Hematopoietic multipotent progenitor cell treated with erythropoietin and hydrocortisone succinate and interleukin-3 and kit ligand, for 17 days (in vitro differentiated cells): Measurements from ENCODE around the gene LCNL1.
A peak's percentile ranks its signal among the peaks of the same experiment; 100 is the strongest.

Source experiments
- DNase-seq: peaks from one replicate; pipeline ENCODE4 v3.0.0-alpha.2; 2015; ENCODE audit warnings: low spot score

Gene LCNL1

DNA sequence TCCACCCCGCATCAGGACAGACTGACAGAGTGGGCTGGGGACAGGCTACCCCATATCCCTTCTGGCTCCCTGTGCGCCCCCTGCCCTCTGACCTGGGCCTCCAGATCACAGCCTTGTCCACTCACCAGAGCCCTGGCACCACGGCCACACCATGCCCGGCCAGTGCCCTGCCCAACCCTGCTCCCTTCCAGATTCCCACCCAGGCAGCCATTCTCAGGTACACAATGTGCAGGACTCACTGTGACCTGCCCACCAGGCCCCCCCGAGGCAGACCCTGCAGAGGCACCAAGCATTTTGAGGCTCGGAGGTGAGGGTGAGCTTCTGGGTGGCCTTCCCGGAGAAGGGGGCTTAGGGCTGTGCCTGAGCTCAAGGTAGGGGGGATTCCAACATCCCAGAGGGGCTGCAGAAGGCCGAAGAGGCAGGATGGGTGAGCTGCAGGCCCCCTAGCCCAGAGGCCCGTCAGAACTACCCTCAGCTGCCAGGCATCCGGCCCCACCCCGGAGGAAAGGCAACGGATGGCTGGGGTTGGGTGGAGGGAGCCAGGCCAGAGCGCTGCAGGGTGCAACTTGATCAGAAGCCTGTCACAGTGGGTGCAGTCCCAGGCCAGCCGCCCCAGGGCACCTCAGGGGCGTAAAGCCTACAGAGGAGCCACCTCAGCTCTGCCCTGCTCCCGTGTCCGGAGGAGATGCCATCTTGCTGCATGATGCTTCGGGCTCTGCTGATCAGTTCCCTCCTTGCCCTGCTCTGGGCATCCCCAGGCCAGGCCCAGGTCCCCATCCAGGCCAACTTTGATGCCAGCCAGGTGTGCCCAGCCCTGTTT, at the start of gene LCNL1:
Gene LCNL1, plus strand, starts transcription at position 762 of the 820 bp plus-strand sequence. CDS start 594 bp downstream, outside the sequence.
- DNase-seq: no peak

DNA sequence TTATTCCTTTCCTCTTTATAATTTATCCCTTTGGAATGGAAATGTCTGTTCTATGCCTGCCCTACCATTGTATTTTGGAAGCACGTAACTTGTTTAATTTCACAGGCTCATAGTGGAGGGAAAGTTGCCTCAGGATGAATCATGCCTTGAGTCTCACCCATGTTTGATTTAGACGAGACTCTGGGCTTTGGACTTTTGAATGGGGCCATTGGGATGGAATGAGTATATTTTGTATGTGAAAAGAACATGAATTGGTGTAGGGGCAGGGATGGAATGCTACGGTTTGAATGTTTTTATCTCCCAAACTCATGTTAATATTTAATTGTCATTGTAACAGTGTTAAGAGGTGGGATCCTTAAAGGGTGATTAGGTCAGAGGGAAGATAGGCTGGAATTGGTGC, 48.5 kb upstream of the LCNL1 start:
- no peak for DNase-seq

DNA sequence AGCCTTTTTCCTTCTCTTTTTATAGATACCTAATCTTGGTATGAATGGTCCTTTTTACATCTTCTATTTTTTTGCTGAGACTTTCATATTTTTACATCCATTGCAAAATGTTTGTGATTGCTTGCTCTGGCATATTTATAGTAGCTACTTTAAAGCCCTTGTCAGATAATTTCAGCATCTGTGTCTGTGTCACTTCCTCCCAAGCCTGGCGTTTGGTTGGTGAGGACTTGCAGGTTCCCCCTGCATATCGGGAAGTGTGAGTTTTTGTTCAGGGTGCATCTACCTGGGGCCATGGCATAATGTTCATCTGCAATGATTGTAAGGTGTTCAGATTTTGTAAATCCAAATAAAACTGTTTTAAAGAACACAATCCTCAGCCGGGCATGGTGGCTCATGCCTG, 47.1 kb upstream of the LCNL1 start:
- no peak for DNase-seq

DNA sequence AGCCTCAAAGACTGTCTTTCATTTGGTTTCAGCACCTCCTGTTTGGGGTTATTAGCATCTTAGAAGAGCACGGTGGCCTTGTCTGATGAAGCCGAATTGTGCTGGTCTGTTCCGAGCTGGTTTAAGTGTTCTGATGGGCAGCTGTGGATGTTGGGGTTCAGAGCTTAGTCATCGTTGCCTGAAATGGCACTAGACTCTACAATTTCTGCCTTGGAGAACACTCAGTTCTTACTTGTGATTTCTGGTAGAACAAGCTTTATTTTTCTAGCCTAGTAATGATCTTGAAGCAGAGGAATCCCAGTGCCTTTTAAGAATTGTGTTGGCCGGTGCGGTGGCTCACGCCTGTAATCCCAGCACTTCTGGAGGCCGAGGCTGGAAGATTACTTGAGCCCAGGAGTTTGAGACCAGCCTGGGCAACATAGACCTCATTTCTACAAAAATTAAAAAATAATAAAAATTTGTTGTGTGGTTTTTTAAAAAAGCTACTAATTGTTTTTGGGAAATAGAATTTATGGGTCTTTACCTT, 46.1 kb upstream of the LCNL1 start:
- no peak for DNase-seq

DNA sequence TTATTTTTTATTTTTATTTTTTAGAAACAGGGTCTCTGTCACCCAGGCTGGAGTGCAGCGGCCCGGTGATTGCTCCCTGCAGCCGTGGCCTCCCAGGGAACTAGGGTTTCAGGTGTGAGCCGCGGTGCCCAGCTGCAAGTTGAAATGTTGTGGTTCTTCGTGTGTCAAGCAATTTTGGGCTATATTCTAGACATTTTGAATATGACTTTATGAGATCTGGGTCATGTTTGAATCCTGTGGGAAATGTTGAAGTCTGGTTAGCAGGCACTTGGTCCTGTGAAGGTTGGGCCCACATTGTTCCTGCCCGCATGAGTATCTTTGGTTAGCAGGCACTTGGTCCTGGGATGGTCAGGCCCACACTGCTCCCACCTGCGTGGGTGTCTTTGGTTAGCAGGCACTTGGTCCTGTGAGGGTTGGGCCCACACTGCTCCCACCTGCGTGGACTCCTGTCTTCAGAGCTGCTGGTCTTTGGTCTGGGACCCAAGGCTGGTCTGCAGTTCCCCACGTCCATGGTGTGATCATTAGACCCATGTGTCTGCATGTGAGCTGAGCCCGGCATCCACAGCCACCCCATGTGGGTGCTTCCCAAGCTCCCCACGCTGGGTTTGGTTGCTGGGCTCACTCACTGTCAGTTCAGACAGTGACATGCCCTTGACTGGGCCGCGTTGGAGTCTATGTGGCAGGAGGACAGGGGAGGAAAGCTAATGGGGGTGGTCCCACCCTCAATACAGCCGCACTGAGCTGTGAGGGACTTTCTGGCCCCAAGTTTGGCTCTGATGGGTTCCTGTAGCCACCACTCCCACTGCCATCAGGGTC, 45.4 kb upstream of the LCNL1 start:
- no peak for DNase-seq

DNA sequence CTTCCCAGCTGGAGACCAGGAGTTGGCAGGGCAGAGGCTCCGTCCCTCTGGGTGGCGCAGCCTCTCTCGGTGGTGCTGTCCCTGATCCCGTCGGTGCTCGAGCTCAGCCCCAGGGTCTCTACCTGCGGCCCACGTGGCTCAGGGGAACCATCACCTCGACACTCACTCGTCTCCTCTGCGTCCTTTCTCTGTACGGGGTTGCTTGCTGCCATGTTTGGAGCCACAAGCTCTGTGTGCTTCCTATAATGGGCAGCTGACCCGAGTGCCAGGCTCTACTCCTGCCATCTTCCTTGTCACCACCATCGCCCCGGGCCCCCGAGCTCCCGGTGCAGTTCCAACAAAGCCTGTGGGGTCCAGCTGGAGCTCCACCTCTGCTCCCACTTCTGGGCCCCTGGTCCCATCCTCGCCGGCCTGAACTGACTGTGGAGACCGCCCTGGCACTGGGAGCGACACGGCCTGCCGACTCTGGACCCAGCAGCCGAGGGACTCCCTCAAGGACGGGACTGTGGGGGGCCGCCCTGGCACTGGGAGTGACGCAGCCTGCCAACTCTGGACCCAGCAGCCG, 43.3 kb upstream of the LCNL1 start:
- DNase-seq: no peak

DNA sequence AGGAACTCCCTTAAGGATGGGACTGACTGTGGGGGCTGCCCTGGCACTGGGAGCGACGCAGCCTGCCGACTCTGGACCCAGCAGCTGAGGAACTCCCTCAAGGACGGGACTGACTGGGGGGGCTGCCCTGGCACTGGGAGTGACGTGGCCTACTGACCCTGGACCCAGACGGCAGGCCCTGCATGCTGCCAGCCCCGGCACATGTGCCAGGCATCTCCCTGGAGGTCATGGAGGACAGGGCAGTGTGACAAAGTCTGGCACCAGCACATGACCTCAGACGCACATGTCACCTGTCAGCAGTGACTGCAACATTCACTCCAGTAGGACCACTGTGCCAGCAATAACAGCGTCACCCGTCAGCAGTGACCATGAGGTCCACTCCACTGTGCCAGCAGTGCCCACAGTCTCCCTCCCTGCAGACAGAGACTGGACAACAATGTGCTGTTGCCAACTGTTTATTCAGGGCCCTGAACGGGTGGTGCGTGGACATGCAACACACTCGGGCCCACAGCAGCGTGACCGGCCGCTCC, 42.7 kb upstream of the LCNL1 start:
- no peak for DNase-seq

DNA sequence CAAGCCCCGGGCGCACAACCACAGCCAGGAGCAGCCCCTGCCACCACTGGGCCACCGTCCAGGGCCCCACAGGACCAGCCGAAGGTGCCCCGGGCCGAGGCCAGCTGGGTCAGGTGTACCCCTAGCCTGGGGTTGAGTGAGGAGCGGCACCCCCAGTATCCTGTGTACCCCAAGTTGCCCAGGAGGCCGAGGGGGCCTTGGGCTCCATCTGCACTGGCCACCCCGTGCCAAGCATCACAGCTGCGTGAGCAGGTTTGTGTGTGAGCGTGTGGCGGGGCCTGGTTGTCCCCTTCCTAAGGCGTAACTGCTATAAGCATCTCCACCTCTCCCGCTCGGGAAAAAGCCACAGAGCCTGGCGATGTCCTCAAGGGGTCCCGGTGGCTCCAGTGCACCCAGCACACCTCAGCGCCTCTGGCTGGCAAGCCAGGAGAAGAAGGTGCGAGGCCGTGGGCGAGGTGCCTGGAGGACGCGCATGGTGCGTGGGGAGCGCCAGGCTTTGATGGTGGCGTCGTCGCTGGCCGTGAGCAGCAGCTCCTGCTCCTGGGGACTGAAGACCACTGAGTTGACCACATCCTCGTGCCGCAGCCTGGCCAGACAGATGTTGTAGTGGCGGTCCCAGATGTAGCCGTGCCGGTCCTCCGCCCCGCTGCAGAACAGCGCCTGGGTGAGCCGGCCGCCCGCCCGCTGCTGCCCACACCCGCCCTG, 42.1 kb upstream of the LCNL1 start:
- no peak for DNase-seq

DNA sequence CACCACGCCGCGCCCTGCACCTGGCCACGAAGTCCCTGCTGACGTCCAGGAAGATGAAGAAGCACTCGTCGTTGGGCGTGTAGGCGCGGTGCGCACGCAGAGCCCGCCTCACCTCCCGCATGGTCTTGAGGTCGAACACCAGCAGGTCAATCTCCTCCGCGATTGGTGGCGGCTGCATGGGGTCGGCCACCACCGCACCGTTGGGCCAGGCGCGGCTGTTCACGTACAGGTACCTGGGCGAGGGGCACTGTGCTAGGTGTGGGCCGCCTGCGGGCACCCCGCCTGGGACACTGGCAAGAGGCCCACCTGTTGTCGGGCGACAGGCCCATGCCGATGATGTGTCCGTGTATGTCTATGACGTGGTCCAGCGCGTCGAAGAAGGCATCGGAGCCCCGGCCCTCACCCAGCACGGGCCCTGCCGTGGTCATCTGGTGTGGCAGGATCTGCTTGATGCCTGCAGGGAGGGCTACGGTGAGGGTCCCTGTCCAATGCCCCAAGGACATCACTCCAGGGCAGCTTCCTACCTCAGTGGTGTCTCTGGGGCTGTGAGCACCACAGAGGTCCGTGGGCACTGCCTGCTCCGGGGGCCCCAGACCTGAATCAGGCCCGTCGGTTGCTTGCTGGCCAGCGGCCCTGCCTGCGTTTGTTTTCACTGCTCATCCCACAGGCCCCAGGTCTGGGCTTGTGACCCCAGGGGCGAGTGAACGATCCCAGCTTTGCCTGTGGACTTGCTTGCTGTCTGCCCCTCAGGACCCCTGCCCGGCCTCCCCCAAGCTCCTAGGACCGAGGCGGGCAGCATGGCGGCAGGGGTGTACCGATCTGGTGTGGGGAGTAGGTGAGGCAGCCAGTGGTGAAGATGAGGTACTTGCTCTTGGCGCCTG, 41.3 kb upstream of the LCNL1 start:
- no peak for DNase-seq

DNA sequence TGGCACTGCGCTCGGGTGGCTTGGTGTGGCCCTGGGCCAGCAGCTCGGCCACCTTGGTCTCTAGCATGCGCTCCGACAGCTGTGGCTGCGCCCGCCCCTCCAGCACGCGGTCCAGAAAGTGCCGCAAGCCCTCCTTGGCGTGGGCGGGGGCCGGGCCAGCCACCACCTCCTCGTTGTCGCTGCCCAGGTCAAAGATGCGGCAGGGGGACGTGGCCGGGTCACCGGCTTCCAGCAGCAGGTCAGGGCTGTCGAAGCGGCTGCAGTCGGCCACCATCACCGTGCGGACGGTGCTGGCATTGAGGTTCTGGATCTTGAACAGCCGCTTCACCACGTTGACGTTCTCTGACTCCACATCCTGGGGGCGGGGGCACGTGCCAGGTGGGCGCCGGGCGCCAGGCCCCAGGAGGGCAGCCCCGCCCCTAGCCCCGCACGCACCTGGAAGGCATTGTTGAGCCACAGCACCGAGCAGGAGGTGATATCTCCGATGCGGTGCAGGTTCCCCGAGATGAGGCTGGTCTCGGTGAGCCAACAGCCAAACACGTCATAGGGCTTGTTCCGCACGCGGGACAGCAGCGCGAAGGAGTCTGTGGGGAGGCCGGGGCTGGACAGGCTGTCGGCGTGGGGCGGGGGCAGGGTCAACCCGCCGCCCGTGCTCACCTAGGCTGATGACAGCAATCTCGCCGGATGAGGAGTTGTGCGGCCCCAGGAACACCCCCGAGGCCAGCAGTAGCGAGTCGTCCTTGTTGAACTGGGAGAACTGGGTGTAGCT, 40.5 kb upstream of the LCNL1 start:
- no peak for DNase-seq

DNA sequence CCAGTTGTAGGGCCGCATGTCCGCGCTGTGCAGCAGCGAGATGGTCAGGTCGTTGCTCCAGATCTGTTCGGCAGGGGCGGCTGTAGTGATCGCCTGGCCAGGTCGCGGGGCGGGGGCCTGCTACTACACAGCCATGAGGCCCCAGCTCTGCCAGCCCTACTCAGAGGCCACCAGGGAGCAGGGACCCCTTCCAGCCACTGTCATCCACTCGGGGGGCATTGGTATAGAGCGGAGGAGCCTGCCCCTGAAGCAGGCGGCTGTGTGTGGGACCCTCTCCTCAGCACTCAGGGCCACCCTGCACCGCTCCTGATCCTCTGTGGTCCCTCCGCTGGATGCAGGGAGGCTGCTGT, 39.9 kb upstream of the LCNL1 start:
- no peak for DNase-seq

DNA sequence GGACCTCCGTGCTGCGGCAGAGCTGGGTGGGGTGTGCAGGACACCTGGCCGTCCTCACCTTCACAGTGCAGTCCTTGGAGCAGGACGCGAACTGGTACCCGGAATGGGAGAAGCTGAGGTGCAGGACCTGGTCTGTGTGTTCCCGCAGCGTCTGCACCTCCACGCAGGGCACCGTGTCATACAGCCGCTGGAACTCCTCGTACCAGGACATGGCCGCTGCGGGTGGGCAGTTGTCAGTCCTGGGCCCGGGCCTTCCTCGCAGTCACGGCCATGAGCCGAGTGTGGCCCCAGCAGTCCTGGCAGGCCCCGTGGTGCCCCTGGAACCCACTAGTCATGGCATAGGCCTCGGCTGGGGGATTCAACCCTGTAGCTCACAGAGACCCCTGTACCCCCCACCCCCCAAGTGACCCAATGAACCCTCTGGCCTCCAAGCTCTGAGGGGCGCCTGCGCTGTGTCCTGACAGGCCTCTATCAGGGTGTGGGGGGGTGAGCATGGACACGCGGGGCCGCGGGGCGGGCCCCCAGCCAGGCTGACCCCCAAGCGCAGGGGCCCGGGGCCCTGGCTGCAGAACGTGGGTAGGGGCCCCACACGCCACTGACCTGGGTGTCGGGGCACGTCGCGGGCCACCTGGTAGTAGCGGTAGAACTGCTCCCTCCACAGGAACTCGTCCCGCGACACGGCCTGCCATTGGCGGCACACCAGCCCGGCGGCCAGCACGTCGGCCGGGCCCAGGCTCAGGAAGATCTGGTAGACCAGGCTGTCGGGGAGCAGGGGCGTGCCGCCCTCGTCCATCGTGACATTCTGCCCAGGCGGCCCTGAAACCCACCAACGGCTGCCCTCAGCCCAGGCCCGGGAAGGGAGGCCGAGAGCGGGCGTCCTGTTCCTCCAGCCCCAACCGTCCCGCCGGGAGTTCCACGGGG, 39.2 kb upstream of the LCNL1 start:
- DNase-seq: no peak

DNA sequence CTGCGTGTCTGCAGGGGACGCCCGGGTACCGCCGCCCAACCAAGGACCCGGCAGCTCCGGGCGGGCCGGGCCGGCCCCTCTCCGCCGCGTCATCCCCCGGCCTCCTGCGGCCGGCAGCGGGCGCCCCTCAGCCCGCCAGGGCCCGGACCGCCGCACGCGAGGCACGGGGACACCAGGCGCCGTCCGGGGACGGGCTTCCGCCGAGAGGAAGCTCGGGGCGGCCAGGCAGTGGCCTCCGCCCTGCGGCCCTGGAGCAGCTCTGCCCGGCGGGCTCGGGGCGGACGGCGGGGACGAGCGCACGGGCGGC, 38.6 kb upstream of the LCNL1 start:
- no peak for DNase-seq

DNA sequence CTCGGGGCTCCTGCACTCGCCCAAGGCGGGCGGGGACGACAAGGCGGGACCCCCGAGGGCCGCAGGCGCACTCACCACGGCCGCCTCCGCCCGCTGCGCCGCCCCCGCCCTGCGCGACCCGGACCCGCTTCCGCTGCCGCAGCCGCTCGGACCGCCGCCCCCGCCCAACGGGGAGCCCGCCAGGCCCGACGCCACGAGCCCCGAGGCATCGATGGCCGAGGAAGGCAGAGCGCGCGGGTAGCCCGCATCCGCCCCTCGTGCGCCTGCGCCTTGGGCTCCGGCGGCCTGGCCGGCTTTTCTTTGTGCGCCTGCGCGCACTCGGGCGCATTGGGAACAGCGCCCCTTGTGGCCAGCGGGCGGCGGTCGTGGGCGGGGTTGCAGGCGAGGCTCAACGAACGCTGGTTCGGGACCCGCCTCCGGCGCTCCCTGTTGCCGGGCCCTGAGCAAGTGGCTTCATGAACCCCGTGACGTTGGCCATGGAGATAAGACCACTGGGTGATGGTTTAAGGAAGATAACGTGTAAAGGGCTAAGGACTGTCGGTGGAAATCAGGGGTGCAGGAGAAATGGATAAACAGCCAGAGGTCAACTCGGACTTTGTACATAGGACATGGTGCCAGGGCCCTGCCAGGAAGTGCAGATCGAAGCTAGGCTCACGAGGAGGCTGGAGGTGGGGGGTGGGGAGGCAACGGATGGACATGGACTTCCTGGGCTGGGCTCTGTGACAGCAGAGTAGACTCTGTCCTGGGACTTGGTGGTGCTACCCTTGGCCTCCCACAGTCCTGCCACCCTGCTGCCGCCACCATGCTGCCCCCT, 38.1 kb upstream of the LCNL1 start, which contains the start of the genes C8G and FBXW5:
Gene C8G, plus strand, starts transcription at position 725 of the 814 bp plus-strand sequence. Its CDS starts 78 bp downstream, at position 803.
Gene FBXW5, minus strand, starts transcription at position 220 of the 814 bp plus-strand sequence. CDS start 655 bp downstream, outside the sequence.
- peak; percentile 99 for DNase-seq

DNA sequence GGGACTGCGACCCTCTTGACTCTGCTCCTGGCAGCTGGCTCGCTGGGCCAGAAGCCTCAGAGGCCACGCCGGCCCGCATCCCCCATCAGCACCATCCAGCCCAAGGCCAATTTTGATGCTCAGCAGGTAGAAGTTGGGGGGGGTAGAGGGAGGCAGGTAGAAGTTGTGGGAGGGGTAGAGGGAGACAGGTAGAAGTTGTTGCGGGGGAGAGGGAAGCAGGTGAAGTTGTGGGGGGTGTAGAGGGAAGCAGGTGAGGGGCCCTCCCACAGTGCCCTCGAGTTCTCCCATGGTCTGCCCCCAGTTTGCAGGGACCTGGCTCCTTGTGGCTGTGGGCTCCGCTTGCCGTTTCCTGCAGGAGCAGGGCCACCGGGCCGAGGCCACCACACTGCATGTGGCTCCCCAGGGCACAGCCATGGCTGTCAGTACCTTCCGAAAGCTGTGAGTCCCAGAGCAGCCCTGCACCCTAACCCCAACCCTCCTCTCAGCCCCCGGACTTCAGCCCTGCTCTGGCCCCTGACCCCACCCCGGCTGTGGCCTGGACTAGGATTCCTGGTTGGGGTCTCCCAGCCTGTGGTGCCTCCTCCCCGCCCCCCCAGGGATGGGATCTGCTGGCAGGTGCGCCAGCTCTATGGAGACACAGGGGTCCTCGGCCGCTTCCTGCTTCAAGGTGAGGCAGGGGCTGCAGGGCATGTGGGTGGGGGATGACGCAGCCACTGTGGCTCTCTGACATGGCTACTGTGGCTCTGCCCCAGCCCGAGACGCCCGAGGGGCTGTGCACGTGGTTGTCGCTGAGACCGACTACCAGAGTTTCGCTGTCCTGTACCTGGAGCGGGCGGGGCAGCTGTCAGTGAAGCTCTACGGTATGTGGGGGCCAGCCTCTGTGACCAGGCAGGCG, 37.2 kb upstream of the LCNL1 start:
- no peak for DNase-seq

DNA sequence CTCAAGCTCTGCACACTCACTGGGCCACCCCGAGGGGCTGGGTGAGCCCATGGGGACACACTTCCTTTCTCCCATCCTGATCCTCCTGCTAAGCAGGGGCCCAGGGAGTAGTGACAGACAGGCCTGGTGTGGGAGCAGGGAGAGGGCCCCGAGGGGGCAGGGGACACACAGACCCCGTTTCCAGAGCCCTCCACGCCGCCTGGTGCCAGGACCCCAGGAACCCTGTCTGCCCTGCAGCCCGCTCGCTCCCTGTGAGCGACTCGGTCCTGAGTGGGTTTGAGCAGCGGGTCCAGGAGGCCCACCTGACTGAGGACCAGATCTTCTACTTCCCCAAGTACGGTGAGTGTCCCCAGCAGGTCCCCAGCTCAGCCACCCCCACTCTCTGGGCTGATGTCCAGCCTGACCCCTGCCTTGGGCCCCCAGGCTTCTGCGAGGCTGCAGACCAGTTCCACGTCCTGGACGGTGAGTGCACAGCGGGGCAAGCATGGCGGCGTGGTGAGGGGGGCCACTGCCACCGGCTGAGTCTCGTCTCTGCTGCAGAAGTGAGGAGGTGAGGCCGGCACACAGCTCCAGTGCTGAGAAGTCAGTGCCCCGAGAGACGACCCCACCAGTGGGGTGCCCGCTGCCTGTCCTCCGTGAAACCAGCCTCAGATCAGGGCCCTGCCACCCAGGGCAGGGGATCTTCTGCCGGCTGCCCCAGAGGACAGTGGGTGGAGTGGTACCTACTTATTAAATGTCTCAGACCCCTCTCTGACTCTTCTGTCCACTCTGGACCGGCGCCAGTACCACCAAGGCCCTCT, 36.4 kb upstream of the LCNL1 start:
- no peak for DNase-seq
